Fibroblast of peridontal ligament (primary cell): ENCODE results near the gene DHX58.

Experiments
- DNase-seq: peaks from one replicate; pipeline ENCODE4 v3.0.0-alpha.2; 2010; ENCODE audit errors: extremely low read depth

DHX58 gene

DNA sequence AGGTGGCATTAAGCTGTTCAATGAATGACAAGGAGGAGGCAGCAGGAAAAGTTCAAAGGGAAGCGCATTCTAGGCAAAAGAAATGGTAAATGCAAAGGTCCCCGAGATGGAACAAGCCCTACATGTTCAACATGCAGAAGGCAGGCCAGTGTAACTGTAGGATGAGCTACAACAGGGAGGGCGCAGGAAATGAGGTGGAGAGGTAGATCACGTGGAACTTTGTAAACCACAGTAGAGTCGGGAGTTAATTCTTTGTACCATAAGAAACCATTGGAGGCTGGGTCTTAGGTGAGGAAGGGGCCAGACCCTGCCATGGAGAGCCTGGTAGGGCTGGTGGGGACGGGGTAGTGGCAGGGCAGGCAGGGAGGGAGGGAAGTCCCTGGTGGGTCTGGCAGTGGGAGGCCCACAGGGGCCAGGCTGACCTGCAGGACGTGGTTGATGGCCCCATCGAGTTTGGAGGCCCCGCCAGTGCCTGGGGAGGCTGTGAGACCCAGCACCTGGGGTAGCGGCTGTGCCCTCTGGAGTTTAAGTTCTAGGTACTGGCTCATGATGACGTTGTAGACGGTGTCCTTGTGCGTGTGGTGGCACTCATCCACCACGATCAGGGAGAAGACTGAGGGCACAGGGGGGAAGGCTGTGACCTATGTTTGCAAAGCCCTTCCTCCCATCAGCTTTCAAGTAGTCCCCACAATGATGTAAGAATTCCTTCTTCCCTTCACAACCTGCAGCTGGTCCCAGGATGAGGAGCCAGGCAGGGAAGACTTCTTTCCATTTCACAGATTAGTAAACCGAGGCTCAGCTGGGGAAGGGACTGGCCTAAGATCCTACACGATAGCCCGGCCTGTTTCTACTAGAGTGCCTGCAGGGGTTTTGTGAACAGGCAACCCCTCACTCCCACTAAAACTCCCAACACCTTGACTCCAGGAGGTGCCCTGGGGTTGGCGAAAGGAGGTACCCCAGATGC lies 1.9 kb downstream of the DHX58 start:
- no peak for DNase-seq

DNA sequence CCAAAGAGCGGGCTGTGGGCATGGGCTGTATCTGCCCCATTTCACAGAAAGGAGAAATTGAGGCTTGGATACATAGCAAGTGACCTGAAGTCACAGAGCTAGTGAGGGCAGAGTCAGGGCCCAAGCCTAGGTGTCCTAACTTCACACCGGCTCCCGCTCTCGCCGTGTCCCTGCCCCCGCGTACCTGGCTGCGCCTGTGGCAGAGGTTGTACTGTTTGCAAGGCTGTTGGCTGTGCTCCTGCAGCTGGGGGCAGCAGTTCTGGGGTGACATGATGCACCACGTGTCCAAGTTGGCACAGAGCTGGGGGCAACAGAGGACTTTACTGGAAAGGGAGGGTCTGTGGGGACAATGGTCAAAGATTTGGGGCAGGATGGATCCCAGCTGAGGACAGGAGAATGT lies 3.4 kb downstream of the DHX58 start:
- DNase-seq = no peak

DNA sequence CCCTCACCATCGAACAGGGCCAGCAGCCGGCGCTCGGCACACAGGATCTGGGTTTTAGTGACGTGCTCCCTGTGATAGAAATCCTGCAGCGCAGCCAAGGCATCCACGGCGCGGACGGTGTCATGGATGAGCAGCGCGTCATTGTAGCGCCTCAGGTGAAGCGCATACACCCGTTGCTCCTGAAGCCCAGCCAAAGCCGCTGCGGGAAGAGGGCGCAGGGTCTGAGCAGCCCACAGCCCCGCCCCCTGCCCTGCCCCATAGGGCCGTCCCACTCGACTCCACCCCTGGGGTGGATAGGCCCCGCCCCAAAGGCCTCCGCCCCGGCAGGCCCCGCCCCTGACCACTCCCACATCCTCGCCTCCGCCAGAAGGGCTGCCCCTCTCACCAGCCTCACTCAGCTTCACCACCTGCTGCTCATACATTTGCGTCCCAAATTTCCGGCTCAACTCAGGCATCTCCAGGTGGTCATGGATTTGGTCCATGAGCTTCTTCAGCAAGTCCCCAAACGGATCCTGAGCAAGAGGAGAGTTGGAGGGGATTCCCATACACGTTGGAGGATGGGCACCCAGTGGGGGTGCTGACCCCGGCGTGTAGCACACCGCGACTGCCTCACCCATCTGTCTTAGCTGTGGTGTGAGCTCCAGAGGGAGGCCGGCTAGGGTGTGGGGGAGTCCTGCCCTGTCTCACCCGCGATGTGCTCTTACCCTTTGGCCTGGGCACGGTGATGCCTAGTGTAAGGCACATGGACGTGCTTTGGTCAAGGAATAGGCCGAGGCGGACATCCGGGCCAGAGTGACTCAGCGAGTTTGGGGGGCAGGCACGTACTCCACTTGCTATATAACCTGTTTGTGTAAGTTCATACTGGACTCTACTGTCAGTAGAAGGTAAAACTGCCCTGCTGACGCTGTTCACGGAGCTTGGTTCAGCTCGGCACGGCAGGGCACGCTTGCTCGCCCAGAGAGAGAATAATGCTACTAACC lies 4.6 kb downstream of the DHX58 start:
- no peak for DNase-seq

DNA sequence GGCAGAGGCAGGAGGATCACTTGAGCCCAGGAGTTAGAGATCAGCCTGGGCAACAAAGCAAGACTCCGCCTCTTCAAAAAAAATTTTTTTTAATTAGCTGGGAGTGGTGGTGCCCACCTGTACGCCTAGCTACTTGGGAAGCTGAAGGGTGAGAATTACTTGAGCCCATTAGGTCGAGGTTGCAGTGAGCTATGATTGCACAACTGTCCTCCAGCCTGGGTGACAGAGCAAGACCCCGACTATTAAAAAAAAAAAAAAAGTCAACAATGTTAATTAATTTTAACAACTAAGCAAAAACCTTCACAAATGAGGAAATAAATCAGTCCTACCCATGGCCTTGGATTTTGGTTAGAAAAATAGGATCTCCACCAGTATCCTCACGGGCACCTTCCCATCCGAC lies 5.4 kb downstream of the DHX58 start:
- no peak for DNase-seq

DNA sequence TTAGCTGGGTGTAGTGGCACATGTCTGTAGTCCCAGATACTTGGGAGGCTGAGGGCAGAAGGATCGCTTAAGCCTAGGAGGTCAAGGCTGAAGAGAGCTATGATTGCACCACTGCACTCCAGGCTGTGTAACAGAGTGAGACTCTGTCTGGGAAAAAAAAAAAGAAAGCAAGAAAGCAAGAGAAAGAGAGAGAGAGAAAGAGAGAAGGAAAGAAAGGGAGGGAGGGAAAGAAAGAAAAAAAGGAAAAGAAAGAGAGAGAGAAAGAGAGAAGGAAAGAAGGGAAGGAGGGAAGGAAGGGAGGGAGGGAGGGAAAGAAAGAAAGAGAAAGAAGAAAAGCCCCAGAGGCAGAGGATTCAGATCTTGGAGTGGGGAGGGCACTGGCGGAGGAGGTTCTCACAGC lies 6.5 kb downstream of the DHX58 start:
- DNase-seq = no peak

DNA sequence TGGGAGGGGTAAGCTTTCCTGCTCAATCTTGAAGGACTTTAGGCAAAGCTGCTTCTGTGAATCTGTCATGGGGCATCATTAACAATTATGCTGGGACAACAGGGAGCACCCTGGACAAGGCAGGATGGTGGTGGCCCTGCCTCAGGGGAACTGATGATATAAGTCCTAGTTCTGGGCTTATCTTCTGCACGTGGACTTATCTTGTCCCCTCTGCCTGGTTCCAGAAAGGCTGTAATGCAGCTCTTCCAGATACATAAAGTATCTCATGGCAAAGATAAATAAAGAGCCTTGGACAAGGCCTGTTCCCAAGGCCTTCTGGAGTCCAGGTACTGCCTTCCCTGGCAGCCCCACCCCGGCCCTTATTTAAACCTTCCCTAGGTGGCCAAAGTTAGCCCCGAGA lies 8.2 kb downstream of the DHX58 start:
- DNase-seq = no peak

DNA sequence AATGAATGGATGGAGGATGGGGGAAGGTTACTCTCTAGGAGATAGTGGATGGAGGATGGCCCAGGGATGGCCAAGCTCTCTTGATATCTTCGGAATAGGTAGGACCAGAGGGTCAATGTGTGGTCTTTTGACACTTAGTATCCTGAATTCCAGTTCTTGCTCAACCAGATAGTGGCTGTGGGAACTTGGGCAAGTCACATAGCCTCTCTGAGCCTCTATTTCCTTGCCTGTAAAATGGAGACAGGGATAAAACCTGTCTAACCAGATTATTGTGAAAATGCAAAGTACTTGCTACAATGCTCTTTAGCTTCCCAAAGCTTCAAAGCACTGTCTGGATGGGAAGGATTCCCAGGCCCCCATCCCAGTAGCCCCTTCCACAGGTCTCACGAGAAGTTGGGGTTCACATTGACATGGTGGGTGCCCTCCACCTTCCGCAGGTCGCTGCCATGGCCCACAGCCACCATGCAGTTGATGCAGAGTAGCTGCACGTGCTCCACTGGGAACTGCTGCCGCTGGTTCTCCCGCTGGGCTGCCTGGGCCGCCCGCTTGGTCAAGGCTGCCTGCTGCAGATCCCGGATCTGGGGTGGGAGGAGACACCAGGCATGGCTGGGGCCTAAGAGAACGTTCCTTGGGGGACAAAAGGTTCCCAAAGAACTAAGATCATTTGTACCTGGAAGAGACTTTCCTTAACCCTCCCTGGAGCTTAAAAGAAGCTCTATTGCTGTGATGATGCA lies 9.1 kb downstream of the DHX58 start:
- DNase-seq = no peak

DNA sequence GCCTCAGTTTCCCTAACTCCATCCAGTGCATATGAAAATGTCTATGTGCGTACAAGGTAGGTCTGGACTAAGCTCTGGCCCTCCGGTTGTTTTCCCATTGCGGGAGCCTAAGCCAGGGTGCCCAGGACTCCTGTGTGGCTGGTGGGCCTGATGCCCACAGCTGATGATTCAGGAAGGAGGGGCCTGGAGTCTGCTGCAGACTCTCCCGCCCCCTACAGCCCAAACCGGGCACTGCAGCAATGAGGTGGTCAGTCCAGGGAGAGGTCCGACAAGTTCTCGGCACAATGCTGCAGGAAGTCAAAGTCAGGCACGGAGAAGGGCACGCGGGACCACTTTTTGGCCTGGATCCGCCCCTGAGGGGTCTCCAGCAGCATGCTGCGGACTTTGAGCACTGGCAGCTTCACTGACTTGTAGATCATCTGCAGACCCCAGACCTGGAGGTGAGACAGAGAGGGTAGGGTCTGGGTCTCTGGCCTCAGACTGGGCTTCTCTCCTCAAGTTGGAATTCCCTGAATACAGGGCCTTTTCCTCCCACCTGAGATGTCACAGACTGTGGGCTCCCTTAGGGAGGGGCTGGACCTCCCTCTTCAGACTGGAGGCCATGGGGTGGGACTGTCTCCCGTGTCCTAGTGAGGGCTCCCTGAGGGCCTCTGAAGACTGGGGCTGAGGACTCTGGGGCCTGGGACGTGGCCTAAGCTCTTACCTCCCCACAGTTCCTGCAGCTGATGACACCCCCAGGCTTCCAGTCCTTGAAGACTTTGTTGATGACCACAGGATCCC lies 10.8 kb downstream of the DHX58 start:
- DNase-seq = peak; percentile 44

DNA sequence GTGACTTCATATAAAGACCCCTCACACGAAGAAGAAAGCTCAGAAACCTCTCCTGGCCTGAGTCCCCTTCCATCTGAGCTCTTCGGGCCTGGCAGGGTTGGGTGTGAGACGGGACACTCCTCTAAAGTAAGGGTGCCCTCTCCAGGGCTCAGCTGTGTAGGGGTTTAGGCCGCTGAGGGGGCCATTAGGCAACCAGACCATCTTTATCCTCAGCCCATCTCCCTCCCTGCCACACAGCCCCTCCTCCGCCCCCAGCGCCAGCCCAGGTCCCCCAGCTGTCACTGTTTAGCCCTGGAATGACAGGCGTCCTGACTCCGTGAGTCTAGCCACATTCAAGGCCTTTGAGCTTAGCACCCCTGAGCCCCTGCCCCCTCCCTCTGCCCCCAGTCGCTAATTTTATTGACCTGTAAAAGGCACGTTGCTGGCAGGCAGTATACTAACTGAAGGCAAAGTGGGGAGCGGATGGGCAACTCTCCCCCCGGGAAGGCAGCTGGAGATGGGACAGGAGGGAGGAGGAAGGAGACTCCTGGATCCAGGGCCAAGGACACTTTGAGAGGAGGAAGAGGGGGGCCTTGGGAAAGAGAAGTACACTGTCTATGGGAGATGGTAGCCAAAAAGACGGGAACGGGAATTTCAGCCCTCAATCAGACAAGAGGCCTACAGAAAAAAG lies 13.6 kb downstream of the DHX58 start:
- DNase-seq = no peak

DNA sequence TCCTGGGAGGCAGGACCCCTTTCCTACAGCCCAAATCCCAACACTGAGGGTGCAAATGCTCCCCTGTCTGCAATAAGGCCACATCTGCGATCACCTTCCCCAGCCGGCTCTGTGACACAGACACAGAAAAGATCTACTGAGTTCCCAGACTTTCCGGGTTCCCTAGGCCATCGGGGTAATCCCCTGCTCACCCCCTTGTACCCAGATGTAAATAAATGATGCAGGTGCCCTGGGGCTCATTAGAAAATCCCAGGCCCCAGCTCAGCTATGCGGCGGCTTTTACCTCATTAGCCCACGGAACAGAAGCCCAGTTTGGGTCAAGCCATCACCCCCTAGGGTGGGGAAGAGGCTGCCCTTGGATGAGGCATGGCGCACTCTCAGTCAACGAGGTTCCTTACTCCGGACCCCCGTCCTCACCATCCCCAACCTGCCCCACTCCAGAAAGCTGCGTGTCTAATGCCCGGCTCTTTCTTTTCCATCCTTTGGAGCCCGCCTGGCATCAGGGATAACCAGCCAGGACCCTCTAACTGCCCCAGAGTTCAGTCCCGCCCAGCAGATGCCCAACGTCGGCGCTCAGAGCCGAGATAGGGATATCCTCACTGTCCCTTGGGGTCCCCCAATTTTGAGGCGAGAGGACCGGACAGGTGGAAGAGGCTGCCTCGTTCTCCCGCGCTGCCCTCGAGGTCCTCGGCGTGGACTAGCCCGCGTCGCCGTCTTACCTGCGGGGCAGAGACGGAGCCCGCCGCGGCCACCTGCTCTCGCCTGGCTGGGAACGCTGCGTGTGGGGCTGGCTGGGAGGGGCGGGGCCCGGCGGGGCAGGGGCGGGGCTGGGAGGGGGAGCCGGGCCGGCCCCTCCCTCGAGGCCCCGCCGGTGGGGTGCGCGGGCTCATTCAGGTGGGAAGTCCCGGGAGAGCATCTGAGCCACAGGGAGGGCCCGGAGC lies 14.6 kb downstream of the DHX58 start, which contains the start of gene ZNF385C:
Gene ZNF385C (minus strand): TSS at position 783 of the 941 bp plus-strand sequence. CDS start 35,417 bp downstream, outside the sequence.
- DNase-seq = no peak

DNA sequence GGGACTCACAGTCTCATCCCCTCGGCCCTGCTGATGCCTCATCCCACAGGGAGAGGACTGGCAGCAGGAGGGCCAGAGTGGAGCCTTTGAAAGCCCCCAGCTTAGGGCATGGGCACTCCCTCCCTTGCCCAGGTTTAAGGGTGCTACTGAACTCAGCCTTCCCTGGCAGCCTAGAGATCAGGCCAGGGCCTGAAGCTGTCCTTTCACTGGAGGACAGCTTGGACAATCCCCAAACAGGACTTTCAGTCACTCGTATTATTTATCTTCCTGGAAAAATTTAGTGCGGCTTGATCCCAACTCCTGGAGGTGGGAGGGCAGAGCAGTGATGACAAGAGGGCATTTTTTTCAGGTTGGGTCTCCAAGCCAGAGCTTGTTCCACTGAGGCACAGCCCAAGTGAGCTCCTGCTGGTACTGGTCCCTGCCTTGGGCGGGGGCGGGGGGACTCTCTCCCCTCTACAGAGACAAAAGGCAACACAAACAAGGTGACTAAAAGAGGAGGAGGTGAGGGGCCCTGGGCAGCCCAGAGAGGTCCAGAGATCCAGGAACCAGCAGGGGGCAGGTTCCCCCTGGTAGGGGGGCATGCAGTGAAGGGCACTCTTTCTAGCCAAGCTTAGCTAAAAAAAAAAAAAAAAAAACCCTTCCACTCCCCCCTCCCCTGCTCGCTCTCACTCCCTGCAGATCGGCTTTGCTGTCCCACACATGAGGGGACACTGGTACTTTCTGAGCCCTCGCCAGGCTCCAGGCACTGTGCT lies 16.0 kb downstream of the DHX58 start:
- no peak for DNase-seq

DNA sequence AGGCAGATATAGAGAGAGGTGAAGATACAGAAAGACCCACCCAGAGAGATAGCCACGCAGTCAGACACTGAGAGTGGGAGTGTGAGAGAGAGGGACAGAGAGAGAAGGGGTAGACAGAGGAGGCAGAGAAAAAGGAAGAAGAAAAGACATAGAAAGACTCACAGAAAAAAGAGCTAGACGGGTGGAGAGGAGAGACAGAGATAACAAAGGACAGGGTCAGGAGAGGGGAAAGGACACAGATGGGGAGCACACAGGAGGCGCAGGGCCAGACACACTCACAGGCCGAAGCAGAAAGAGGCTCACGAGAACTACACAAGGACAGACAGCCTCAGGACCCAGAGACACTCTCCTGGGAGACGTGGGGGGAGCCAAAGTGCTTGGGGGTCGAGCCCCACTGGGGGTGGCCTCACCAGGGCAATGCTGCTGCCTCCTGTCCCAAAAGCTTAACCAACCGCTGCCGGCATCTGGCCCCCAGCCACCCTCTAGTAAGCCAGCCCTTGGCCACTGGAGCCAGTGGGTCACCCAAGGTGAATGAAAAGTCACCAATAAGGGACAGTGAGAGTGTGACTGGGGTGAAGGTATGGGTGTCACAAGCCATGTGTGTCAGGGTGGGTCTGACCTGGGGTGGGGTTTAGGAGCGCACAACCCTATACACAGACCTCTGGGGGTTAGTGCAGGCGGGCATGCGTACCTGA lies 18.0 kb downstream of the DHX58 start:
- no peak for DNase-seq

DNA sequence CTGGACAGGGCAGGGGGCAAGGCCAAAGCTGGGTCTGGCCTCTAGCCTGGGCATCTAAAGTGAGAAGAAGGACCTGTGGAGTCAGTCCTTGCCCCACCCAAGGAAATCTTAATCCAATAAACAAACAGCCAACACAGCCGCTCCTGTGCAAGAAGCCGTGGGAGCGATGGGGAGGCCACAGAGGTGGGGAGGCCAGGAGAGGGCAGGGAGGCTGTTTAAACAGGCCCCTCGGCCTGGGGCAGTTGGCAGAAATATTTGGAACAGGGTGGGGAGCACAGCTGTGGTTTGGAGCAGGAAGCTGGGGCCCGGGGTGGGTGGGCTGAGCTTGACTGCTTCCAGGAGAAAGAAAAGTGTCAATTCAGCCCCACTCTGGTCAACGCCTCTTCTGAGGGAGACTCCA lies 19.6 kb downstream of the DHX58 start:
- DNase-seq = no peak

DNA sequence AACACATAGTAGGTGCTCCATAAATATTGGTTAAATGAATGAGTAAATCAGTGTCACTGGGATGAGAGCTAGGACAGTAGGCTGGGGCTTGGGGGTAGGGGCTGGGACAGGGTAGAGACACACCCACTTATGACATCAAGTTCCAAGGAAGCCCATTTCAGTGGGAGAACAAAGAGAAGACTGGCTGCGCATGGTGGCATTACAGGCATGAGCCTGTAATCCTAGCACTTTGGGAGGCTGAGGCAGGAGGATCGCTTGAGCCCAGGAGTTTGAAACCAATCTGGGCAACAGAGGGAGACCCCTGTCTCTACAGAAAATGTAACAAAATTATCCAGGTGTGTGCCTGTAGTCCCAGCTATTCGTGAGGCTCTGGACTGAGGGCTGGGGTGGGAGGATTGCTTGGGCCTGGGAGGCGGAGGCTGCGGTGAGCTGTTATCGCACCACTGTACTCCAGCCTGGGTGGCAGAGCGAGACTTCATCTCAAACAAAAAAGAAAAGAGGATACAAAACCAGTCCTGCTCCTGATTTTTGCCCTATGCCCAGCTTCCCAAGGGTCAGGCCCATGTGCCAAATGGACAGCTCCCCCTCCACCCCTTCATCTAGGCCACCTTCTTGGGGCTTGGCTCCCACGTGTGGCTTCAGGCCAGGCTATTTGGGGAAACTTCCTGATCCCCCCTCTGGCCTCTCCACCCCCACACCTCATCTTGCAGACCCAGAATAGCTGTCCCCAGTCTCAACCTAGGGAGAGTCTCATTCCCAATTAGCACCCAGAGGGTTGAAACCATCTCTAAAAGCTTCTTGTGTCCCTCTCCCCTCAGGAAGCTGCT lies 21.3 kb downstream of the DHX58 start:
- DNase-seq = no peak

DNA sequence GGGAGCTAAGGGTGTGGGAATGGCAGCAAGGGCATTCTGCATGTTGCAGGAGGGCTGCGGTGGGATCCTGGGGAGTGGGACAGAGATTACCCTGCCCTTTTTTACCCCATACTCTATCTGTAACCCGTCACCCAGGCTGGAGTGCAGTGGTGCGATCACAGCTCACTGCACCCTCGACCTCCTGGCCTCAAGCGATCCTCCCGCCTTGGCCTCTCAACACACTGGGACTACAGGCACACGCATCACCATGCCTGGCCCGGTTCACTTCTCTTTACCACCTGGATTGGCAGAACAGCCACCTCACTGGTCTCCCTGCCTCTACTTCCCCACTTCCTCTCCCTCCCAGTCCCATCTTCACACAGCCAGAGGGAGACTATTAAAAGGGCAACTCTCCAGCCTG lies 23.8 kb downstream of the DHX58 start:
- DNase-seq = no peak

DNA sequence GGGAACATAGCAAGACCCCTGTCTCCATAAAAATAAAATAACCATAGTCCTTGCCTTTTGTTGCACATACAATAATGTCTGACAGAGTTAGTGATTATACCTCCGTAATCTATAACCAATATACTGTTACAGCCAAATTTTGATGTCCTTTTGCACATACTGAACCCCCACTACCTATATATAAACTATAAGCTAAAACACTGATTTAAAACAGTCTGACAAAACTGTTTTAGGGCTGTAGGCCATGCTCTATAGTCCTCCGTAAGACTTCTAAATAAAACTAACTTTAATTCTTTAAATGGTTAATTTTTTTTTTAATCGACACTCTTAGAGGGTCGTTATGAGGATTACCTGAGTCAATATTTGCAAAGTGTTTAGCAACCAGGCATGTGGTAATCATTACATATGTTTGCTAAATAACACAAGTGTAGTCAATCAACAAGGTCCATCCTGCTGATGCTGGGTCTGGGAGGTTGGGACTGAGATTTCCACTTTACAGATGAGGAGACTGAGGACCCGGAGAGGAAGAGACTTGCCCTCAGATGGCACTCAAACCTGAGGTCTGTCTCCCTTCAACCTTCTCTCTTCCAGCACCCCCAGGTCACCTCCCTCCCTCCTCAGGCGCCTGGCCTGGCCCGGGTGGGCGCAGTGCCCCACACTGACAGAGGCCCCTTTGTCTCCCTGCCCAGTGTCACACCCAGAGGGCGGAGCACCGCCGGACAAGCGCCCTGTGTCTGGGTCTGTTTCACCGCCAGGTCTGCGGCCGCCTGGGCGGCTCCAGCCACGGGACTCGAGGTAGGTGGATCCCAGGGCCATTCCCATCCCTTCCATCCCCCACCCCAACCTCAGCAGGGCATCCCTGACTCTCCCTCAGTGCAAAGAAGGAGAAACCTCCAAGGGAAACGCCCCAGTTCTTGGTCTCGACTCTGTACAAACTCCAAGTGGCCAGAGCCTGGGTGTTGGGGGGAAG lies 24.5 kb downstream of the DHX58 start:
- DNase-seq = no peak
